IPS-15b (cell line): ENCODE results near the gene RBKS.

ENCODE experiments used
- H3K27me3 ChIP-seq: one replicate; pipeline ENCODE4 v1.6.1; 2013; ENCODE audit warnings: low read length; ENCODE audit not compliant: control insufficient read depth, insufficient read depth
- H3K36me3 ChIP-seq: one replicate; pipeline ENCODE4 v1.6.1; 2013; ENCODE audit warnings: low read length; ENCODE audit not compliant: control insufficient read depth, insufficient read depth
- H3K4me1 ChIP-seq: one replicate; pipeline ENCODE4 v1.6.1; 2013; ENCODE audit warnings: mild to moderate bottlenecking, low read length; ENCODE audit not compliant: control insufficient read depth, insufficient read depth
- H3K4me3 ChIP-seq: one replicate; pipeline ENCODE4 v1.5.1; 2013; ENCODE audit warnings: low read depth, low read length
- H3K9ac ChIP-seq: one replicate; pipeline ENCODE4 v1.6.1; 2013; ENCODE audit warnings: low read depth, mild to moderate bottlenecking, low read length
- H3K9me3 ChIP-seq: one replicate; pipeline ENCODE4 v1.6.1; 2013; ENCODE audit warnings: mild to moderate bottlenecking, low read length; ENCODE audit not compliant: control insufficient read depth, insufficient read depth

The RBKS gene

DNA sequence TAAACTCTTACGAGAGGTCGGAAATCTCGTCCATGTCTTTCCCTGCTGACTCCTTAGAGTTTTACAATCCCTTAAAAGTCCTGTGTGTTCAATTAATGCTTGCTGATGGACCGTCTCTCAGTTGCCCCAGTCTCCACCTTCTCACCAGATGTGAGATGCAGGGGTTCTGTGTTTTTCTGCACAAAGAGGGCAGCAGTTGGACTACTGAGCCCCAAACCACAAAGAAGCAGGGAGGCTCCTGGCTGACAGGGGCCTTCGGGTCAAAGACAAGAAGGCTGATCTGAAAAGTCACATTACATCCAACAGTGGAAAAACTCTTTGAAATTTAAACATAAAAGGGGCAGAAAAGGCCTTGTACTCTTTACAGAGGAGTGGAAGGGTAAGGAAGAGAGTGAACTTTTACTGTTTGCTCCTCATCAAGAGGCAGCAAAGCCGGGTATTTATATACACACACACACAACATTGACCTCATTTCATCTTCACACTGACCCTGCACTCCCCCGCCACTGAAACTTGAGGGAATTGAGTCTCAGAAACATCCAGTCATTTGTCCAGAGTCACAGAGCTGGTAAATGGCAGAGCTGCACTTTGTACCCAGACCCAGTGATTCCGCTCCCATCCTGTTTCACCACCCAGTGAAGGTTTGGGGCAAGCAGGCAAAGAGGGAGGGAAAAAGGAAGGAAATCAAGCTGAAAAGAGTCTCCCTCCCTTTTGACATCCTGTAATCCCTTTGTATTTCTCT, 94.9 kb downstream of the RBKS start:
- Histone ChIP-seq H3K9me3 (no peaks in the 10 kb centered on the region), H3K27me3 (peaks cover 2% of the 10 kb centered on the region), H3K4me1 (no peaks in the 10 kb centered on the region), H3K9ac (no peak overlapping the region), H3K4me3 (no peak overlapping the region), H3K36me3 (no peaks in the 10 kb centered on the region)

- Histone ChIP-seq H3K4me1 (no peaks in the 10 kb centered on the region), H3K9me3 (no peaks in the 10 kb centered on the region), H3K36me3 (no peaks in the 10 kb centered on the region), H3K9ac (no peak overlapping the region), H3K27me3 (no peaks in the 10 kb centered on the region), H3K4me3 (no peak overlapping the region)
Measured at GRCh38 chr2:27792759-27793158, 97.4 kb downstream of the RBKS start.

DNA sequence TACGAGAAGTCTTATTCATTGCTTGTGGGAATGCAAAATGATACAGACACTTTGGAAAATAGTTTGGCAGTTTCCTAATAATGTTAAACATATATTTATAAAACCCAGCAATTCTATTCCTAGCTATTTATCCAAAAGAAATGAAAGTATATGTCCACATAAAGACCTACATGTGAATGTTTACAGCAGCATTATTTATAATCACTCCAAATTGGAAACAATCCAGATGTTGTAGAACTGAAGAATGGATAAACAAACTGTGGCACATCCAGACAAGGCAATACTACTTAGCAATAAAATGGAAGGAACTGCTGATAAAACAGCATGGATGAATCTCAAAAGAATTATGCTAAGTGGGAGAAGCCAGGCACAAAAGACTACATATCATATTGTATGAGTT, 99.4 kb downstream of the RBKS start:
- Histone ChIP-seq H3K27me3 (no peaks in the 10 kb centered on the region), H3K9me3 (no peaks in the 10 kb centered on the region), H3K9ac (no peak overlapping the region), H3K4me3 (no peak overlapping the region), H3K4me1 (no peaks in the 10 kb centered on the region), H3K36me3 (no peaks in the 10 kb centered on the region)

GRCh38 chr2:27782701-27783100, 107.5 kb downstream of the RBKS start:
- no peak overlapping the region for H3K4me3 ChIP-seq
- H3K4me1 ChIP-seq: no peaks in the 10 kb centered on the region
- no peaks in the 10 kb centered on the region for H3K27me3 ChIP-seq
- H3K9me3 ChIP-seq: no peaks in the 10 kb centered on the region
- H3K9ac ChIP-seq: no peak overlapping the region
- H3K36me3 ChIP-seq: no peaks in the 10 kb centered on the region

DNA sequence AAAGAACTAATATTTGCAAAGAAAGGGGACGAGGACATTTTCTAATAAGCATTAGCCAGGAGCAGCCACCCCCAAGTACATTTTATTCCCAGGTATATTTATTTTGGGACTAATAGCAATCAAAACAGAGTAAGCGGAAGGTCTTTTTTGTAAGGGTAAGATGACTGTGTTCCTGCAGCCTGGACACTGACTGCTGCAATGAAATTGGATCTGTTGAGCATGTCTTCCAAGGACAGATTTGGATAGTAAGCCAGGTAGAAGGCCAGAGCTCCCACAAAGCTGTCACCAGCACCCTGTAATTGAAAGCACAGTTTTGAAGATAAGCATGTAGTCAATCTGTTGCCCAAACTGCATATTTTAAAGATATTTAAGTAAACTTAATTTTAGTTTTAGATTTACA, 108.7 kb downstream of the RBKS start:
- Histone ChIP-seq H3K9me3 (no peaks in the 10 kb centered on the region), H3K4me1 (no peaks in the 10 kb centered on the region), H3K27me3 (no peaks in the 10 kb centered on the region), H3K36me3 (no peaks in the 10 kb centered on the region), H3K9ac (no peak overlapping the region), H3K4me3 (no peak overlapping the region)

DNA sequence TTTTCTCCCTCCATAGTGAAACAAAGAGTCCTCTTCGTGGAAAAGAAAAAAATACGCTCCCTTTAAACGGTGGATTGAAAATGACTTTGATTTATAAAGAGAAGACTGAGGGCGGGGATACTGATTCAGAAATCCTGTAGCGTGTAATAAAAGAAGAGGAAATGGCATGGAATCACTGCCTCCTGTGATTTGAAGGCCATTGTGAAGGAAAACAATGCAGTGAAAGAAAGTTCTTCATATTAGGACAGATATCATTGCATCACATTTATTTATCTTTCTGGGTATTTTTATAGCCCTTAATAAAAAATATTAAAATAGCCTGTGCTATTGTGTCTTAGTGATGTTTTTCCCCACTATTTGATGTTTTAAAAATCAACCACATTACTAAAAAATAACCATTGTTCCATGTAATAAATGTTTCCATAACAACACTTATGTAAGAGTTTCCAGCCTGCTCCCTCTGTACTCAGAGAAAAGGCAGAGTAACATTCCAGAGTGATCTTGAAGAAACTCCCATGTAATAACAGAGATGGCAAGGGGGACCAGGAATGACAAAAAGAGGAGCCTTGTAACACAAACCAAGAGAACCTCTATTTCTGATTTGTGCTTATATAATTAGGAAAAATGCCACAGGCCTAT, 110.7 kb downstream of the RBKS start:
- H3K9me3 ChIP-seq: no peaks in the 10 kb centered on the region
- H3K27me3 ChIP-seq: no peaks in the 10 kb centered on the region
- no peaks in the 10 kb centered on the region for H3K36me3 ChIP-seq
- H3K9ac ChIP-seq: no peak overlapping the region
- no peak overlapping the region for H3K4me3 ChIP-seq
- no peaks in the 10 kb centered on the region for H3K4me1 ChIP-seq

GRCh38 chr2:27776696-27777095, 113.5 kb downstream of the RBKS start:
- Histone ChIP-seq H3K36me3 (no peaks in the 10 kb centered on the region), H3K4me1 (peaks cover 4% of the 10 kb centered on the region)

DNA sequence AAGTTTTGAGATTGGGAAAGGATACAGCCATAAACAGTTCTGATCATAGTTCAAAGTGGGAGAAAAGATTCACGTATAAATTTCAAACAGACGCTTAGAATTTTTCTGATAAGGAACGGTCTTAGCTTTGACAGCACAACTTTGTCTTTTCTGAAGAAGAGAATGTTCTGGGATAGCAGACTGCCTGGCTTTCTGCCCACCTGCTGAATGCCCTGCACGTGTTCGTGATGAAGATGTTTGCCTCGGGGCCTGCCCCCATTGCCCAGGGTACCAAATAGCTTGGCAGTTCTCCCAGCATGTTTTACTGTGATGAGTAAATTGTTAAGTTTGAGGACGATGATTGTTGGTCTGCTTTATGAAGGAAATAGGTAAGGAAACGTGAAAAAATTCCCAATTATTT, 114.1 kb downstream of the RBKS start:
- Histone ChIP-seq H3K36me3 (no peaks in the 10 kb centered on the region), H3K9ac (no peak overlapping the region), H3K4me1 (peaks cover 4% of the 10 kb centered on the region), H3K4me3 (no peak overlapping the region), H3K9me3 (no peaks in the 10 kb centered on the region), H3K27me3 (no peaks in the 10 kb centered on the region)

More at GRCh38 chr2:27776696-27777095, 113.5 kb downstream of the RBKS start:
- Histone ChIP-seq H3K4me3 (no peak overlapping the region), H3K27me3 (no peaks in the 10 kb centered on the region), H3K9me3 (no peaks in the 10 kb centered on the region), H3K9ac (no peak overlapping the region)

- Histone ChIP-seq H3K36me3 (no peaks in the 10 kb centered on the region), H3K9me3 (no peaks in the 10 kb centered on the region), H3K4me3 (no peak overlapping the region), H3K9ac (no peak overlapping the region), H3K4me1 (peaks cover 4% of the 10 kb centered on the region), H3K27me3 (no peaks in the 10 kb centered on the region)
Measured at GRCh38 chr2:27773959-27774358, 116.2 kb downstream of the RBKS start.

DNA sequence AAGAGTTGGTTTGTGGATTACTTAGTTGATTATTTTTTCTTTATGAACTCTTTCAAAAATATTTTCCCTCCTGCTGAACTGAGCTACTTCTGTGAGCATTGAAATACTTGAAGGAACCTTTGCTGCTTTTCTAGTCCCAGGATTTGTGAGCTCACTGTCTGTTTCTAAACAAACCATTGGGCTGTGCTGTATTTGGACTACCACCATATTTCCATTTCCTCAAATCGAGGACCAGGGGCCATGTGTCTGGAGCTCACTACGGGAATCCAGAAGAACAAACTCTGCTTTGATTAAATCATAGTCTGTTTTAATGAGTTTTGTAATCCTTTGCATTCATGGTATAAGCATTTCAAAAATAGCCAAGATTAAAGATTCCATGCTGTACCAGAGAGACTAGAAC, 117.4 kb downstream of the RBKS start:
- H3K4me3 ChIP-seq: peak overlapping the region; percentile 99
- H3K36me3 ChIP-seq: no peaks in the 10 kb centered on the region
- peaks cover 4% of the 10 kb centered on the region for H3K4me1 ChIP-seq
- H3K27me3 ChIP-seq: no peaks in the 10 kb centered on the region
- no peaks in the 10 kb centered on the region for H3K9me3 ChIP-seq
- peak overlapping the region; percentile 98 for H3K9ac ChIP-seq

DNA sequence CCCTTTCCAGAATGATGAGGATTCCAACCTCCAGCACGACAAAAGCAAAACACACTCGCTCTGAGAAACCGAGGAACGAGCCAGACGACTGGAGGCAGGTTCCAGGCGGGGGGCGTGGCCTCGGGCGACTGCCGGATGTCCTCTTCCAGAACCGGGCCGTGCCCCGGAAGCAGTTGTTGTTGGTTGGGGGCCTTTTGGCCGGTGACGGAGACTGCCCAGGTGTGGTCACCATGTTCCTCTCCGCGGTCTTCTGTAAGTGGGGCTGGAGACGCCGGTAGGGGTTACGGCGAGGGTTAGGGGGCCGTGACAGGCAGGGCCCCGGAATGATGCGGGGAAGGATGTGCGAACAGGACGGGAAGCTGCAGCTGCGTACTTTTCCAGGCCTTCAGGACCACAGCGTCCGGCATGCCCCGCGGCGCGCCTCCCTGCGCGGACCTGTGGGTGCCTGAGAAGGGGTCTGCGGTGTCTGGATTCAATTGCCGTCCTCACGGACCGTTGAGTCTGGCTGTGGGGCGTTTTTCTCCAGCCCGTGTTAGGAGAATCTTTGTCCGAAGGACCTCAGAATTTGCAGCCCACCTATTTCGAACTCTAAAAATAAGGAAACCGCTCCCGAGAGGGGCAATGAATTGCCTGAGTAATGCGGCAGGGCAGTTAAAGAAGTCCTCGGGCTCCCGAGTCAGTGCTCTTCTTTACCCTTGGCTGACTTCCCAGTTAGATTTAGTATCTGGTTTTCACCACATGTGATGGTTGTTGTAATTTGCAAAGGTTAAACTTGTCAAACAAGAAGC, 118.4 kb downstream of the RBKS start, which contains the start of gene MRPL33:
MRPL33 (plus strand) TSS at position 172 of the 788 bp plus-strand sequence; CDS start at position 231, 59 bp downstream.
- H3K9ac ChIP-seq: peak within 1 kb of the TSS; percentile 98
- peak within 1 kb of the TSS; percentile 99 for H3K4me3 ChIP-seq
- no peaks in the 10 kb centered on the region for H3K27me3 ChIP-seq
- no peaks in the 10 kb centered on the region for H3K36me3 ChIP-seq
- no peaks in the 10 kb centered on the region for H3K9me3 ChIP-seq
- H3K4me1 ChIP-seq: peaks cover 4% of the 10 kb centered on the region
